ENCODE data around the gene DNAJC5.

DNAJC5 gene

GRCh38 chr20:63859166-63859699 is 35.7 kb upstream of the DNAJC5 start:
- Histone ChIP-seq H3K36me3 (ENCODE audit: low read length) (no peaks in the 10 kb centered on the region), H3K9me3 (ENCODE audit: insufficient read depth, low read length) (no peaks in the 10 kb centered on the region), H3K79me2 (ENCODE audit: insufficient read depth, low read length) (peaks cover 5% of the 10 kb centered on the region; the same call in 1 of the 2 replicates), H3F3A (ENCODE audit: insufficient read depth) (peaks cover 8% of the 10 kb centered on the region), H3K4me2 (ENCODE audit: low read depth, low read length, poor library complexity, severe bottlenecking) (no peak overlapping the region), H4K20me1 (ENCODE audit: low read depth, low read length) (no peaks in the 10 kb centered on the region), H3K27ac (ENCODE audit: low read depth, low read length) (no peak overlapping the region), H2AFZ (ENCODE audit: low read depth, low read length, severe bottlenecking) (no peak overlapping the region), H3K9ac (ENCODE audit: low read length) (no peak overlapping the region), H3K4me3 (ENCODE audit: insufficient read depth, low read length, poor library complexity, severe bottlenecking) (no peak overlapping the region), H3K9me2 (replicated peaks; ENCODE audit: insufficient read depth, low read length) (no peaks in the 10 kb centered on the region), H3K27me3 (ENCODE audit: low read length) (no peaks in the 10 kb centered on the region)
- TF ChIP-seq EZH2phosphoT487 (conservative IDR thresholded peaks at IDR 0.05; ENCODE audit: low read length): no peak
- TF ChIP-seq, protein P1, sequence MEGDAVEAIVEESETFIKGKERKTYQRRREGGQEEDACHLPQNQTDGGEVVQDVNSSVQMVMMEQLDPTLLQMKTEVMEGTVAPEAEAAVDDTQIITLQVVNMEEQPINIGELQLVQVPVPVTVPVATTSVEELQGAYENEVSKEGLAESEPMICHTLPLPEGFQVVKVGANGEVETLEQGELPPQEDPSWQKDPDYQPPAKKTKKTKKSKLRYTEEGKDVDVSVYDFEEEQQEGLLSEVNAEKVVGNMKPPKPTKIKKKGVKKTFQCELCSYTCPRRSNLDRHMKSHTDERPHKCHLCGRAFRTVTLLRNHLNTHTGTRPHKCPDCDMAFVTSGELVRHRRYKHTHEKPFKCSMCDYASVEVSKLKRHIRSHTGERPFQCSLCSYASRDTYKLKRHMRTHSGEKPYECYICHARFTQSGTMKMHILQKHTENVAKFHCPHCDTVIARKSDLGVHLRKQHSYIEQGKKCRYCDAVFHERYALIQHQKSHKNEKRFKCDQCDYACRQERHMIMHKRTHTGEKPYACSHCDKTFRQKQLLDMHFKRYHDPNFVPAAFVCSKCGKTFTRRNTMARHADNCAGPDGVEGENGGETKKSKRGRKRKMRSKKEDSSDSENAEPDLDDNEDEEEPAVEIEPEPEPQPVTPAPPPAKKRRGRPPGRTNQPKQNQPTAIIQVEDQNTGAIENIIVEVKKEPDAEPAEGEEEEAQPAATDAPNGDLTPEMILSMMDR (IDR thresholded peaks at IDR 0.05; ENCODE audit: insufficient read depth, low read length, poor library complexity, severe bottlenecking): no peak

DNA sequence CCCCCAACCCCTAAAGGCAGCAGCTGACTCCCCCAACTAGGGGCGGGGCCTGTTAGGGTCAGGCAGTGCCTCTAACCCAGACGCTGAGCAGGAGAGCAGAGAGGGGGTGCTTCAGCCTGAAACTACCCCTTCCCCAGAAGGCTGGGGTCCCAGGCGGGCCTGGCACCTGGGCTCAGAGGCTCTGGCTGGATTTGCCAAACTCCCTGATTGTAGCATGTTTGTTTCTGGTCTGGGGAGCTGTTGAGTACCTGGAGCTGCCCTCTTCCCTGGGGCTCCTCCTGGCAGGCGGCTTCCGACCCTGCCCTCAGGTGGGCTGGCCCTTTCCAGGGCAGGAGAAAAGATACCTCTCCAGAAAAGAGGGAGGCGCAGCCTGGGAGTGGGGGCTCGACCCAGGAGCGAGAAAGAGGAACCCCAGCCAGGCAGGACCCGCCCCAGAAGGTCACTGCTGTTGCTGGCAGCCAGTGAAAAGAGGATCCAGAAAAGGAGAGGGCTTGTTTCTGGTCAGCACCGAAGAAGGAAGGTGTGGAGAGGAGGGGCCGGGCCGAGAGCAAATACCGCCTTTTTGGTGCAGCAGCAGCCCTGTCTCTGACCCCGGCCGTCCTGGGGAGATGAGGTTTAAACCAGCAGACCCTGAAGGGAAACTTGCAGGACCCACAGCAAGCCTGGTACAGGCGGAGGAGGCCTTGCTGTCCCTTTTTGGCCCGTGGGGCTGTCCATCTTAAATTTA is 34.4 kb upstream of the DNAJC5 start:
- H3K9me2 ChIP-seq (replicated peaks; ENCODE audit: insufficient read depth, low read length): no peaks in the 10 kb centered on the region
- no peak overlapping the region for H3K4me2 ChIP-seq (ENCODE audit: low read depth, low read length, poor library complexity, severe bottlenecking)
- H3K27ac ChIP-seq (ENCODE audit: low read depth, low read length): no peak overlapping the region
- no peaks in the 10 kb centered on the region for H3K36me3 ChIP-seq (ENCODE audit: low read length)
- no peaks in the 10 kb centered on the region for H4K20me1 ChIP-seq (ENCODE audit: low read depth, low read length)
- H2AFZ ChIP-seq (ENCODE audit: low read depth, low read length, severe bottlenecking): no peak overlapping the region
- H3K4me3 ChIP-seq (ENCODE audit: insufficient read depth, low read length, poor library complexity, severe bottlenecking): no peak overlapping the region
- no peaks in the 10 kb centered on the region for H3K9me3 ChIP-seq (ENCODE audit: insufficient read depth, low read length)
- H3K27me3 ChIP-seq (ENCODE audit: low read length): no peaks in the 10 kb centered on the region
- no peak overlapping the region for H3K9ac ChIP-seq (ENCODE audit: low read length)
- TF ChIP-seq, protein P1 (IDR thresholded peaks at IDR 0.05; ENCODE audit: insufficient read depth, low read length, poor library complexity, severe bottlenecking): no peak
- no peak for TF ChIP-seq EZH2phosphoT487 (conservative IDR thresholded peaks at IDR 0.05; ENCODE audit: low read length)
- peaks cover 8% of the 10 kb centered on the region for H3F3A ChIP-seq (ENCODE audit: insufficient read depth)
- peaks cover 8% of the 10 kb centered on the region for H3K79me2 ChIP-seq (ENCODE audit: insufficient read depth, low read length)

DNA sequence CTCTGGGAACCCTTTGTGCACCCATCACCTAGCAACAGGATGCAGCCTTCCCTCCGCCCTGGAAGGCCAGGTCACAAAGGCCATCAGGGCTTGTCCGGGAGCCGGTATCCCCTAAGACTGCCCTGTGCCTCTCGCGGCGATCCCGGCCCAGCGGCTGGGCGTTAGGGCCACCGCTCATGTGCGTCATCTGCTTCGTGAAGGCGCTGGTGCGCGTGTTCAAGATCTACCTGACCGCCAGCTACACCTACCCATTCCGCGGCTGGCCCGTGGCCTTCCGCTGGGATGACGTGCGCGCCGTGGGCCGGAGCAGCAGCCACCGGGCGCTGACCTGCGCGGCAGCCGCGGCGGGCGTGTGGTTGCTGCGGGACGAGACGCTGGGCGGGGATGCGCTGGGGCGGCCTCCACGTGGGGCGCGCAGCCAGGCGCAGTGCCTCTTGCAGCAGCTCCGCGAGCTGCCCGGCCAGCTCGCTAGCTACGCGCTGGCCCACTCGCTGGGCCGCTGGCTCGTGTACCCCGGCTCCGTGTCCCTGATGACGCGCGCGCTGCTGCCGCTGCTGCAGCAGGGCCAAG is 33.5 kb upstream of the DNAJC5 start, which contains the start of gene ABHD16B:
ABHD16B (plus strand) TSS at position 134 of the 570 bp plus-strand sequence; CDS start at position 177, 43 bp downstream.
- Histone ChIP-seq H3K4me2 (ENCODE audit: low read depth, low read length, poor library complexity, severe bottlenecking) (no peak within 1 kb of the TSS), H3K27me3 (ENCODE audit: low read length) (no peaks in the 10 kb centered on the region), H3K4me3 (ENCODE audit: insufficient read depth, low read length, poor library complexity, severe bottlenecking) (no peak within 1 kb of the TSS), H3K36me3 (ENCODE audit: low read length) (no peaks in the 10 kb centered on the region), H3K9ac (ENCODE audit: low read length) (no peak within 1 kb of the TSS), H3K9me3 (ENCODE audit: insufficient read depth, low read length) (no peaks in the 10 kb centered on the region), H3K9me2 (replicated peaks; ENCODE audit: insufficient read depth, low read length) (no peaks in the 10 kb centered on the region), H2AFZ (ENCODE audit: low read depth, low read length, severe bottlenecking) (no peak within 1 kb of the TSS), H3K79me2 (ENCODE audit: insufficient read depth, low read length) (peaks cover 17% of the 10 kb centered on the region), H3F3A (ENCODE audit: insufficient read depth) (peaks cover 8% of the 10 kb centered on the region), H4K20me1 (ENCODE audit: low read depth, low read length) (no peaks in the 10 kb centered on the region), H3K27ac (ENCODE audit: low read depth, low read length) (no peak within 1 kb of the TSS)
- no peak for TF ChIP-seq EZH2phosphoT487 (conservative IDR thresholded peaks at IDR 0.05; ENCODE audit: low read length)
- TF ChIP-seq, protein P1 (IDR thresholded peaks at IDR 0.05; ENCODE audit: insufficient read depth, low read length, poor library complexity, severe bottlenecking): no peak

Measured in SU-DHL-6 (cell line).